Ovary (tissue), 9 donors: ENCODE data around the gene GARNL3. TPM values are rescaled to one million over a fixed set of nuclear protein-coding genes. Genes with fewer than 3 reads are reported as not detected.
A peak's percentile ranks its signal among the peaks of the same experiment; 100 is the strongest.

Source experiments
- DNase-seq, 5 donors: peaks; one replicate each; pipeline ENCODE4 v3.0.0-alpha.2; 2019 to 2020
- H3K27ac ChIP-seq, 2 donors: fragments of 200-600 bp; one replicate each; pipeline versions ENCODE4 v1.5.1 to v1.8.0; 2019 to 2022
- H3K27me3 ChIP-seq: fragments of 200-600 bp; one replicate; pipeline ENCODE4 v1.8.0; 2022
- H3K36me3 ChIP-seq: fragments of 200-600 bp; sonication (generic); one replicate; pipeline ENCODE4 v1.5.1; 2019
- H3K4me1 ChIP-seq: one replicate; pipeline ENCODE4 v1.8.1; 2013; ENCODE audit warnings: mild to moderate bottlenecking, moderate library complexity; ENCODE audit not compliant: insufficient read depth
- H3K4me3 ChIP-seq: fragments of 200-600 bp; sonication (generic); one replicate; pipeline ENCODE4 v1.5.1; 2017
- H3K9me3 ChIP-seq, 2 donors: fragments of 200-600 bp in 1 of 2; sonication (generic) in 1 of 2; one replicate each; pipeline versions ENCODE4 v1.5.1 to v1.8.1; 2013 to 2019; ENCODE audit warnings: mild to moderate bottlenecking in 1 of 2, moderate library complexity in 1 of 2
- EP300 ChIP-seq: sonication (generic); formaldehyde crosslinking; IDR thresholded peaks from one replicate; pipeline ENCODE4 v1.6.1; 2017; ENCODE audit warnings: antibody characterized with exemption
- POLR2A ChIP-seq: fragments of 450-650 bp; IDR thresholded peaks from one replicate; pipeline ENCODE4 v1.6.1; 2017; ENCODE audit warnings: antibody characterized with exemption, mild to moderate bottlenecking, moderate library complexity
- WGBS, 3 donors: extraction: QIAGEN DNeasy Blood & Tissue Kit in 1 of 3; methylation state at CpG; one replicate each; pipeline versions ENCODE4 v1.1.5 to v1.1.7; 2013 to 2017; 5-methylcytosine and 5-hydroxymethylcytosine counted together
- intact Hi-C, 4 donors: fragments of 100-400 bp; cut with DNase I; formaldehyde crosslinking; loops; one replicate each; pipeline versions ENCODE4 v1.11.0 to v1.15.1; 2022 to 2023
- polyA plus RNA-seq, 2 donors: library from polyadenylated mRNA; stranded (reverse); fragments of 200-250 nt in 1 of 2; fragments of 350-450 nt in 1 of 2; fragmentation: Illumina TruSeq in 1 of 2; extraction: RNeasy Lipid Tissue Mini Kit (QIAGEN cat#74804) in 1 of 2; gene quantifications; one replicate each; pipeline ENCODE4 v1.2.3, GENCODE V29; 2013 to 2014
- total RNA-seq, 7 donors: library from RNA; depleted of rRNA in 2 of 7; stranded (reverse); fragments of >200 nt in 2 of 7; fragmentation: NEBNext Ultra II Directional in 3 of 7; extraction: Animal tissue kit (Norgen Biotek cat#: 25700) in 3 of 7; gene quantifications; one replicate each; pipeline versions ENCODE4 v1.1.0 to v1.2.4, GENCODE V29; 2016 to 2023
- TF ChIP-seq, protein P1 (sequence below), 3 donors: fragments of 450-650 bp in 2 of 3; fragments of 200-600 bp in 1 of 3; IDR thresholded peaks; one replicate each; pipeline versions ENCODE4 v1.5.1 to v1.8.0; 2016 to 2022; ENCODE audit warnings: antibody characterized with exemption in 3 of 3, mild to moderate bottlenecking in 1 of 3
- donor health status: DM: no; HTN: no; CAD: no; lungs with moderate emphysema.
- donor health status: DM: no; HTN: no; CAD: no.
- donor health status: Bipolar disorder and iron deficiency.
- donor health status: DM: yes; HTN: yes; CAD: no.
- donor health status: DM: no; HTN: no; CAD: no.
- donor health status: DM: yes; HTN: yes; CAD: no.

Gene GARNL3
- total and polyA plus RNA-seq, 9 donors = 8.9 to 30.7 (median 22.9) TPM

- peaks cover 5% of the 10 kb centered on the region for H3K4me1 ChIP-seq
- intact Hi-C loops = no loop called here
- no peaks in the 10 kb centered on the region for H3K9me3 ChIP-seq
- no peak for TF ChIP-seq POLR2A
- TF ChIP-seq, protein P1, sequence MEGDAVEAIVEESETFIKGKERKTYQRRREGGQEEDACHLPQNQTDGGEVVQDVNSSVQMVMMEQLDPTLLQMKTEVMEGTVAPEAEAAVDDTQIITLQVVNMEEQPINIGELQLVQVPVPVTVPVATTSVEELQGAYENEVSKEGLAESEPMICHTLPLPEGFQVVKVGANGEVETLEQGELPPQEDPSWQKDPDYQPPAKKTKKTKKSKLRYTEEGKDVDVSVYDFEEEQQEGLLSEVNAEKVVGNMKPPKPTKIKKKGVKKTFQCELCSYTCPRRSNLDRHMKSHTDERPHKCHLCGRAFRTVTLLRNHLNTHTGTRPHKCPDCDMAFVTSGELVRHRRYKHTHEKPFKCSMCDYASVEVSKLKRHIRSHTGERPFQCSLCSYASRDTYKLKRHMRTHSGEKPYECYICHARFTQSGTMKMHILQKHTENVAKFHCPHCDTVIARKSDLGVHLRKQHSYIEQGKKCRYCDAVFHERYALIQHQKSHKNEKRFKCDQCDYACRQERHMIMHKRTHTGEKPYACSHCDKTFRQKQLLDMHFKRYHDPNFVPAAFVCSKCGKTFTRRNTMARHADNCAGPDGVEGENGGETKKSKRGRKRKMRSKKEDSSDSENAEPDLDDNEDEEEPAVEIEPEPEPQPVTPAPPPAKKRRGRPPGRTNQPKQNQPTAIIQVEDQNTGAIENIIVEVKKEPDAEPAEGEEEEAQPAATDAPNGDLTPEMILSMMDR (IDR thresholded peaks at IDR 0.05) = no peak
- TF ChIP-seq EP300 = no peak
- 69 to 72% (median 69%) methylated on average over 15 of the region's 15 CpGs for WGBS, 3 donors
- H3K27ac ChIP-seq = no peak overlapping the region
- no peak for DNase-seq
- H3K4me3 ChIP-seq = no peak overlapping the region
- H3K27me3 ChIP-seq = no peaks in the 10 kb centered on the region
- H3K36me3 ChIP-seq = no peaks in the 10 kb centered on the region
Measured at GRCh38 chr9:127222388-127223095, 42.0 kb upstream of the GARNL3 start.

DNA sequence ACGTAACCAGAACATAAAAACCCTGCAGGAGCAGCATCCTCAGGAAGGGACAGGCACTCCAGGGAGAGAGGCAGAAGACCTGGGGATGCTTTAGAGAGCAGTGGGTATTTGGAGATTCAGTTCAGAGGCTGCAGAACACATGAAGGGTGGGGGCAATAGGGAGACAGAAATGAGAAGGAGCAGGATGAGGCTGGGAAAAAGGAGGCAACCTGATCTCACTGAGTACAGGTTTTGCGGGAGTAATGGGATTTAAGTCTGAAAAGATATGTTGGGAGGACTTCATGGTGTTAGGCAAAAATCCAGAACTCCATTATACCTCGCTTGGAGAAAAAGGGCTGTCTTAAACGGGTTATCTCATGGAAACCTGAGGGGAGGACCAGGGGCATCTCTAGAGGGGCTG lies 41.3 kb upstream of the GARNL3 start:
- no peak for DNase-seq
- H3K4me1 ChIP-seq = peaks cover 5% of the 10 kb centered on the region
- no peaks in the 10 kb centered on the region for H3K36me3 ChIP-seq
- H3K27ac ChIP-seq = no peak overlapping the region
- 17 to 29% (median 19%) methylated on average over 4 of the region's 4 CpGs for WGBS, 3 donors
- TF ChIP-seq POLR2A (no peak), EP300 (no peak)
- TF ChIP-seq, protein P1 (IDR thresholded peaks at IDR 0.05) = no peak
- H3K9me3 ChIP-seq = no peaks in the 10 kb centered on the region
- intact Hi-C loops = no loop called here
- H3K27me3 ChIP-seq = no peaks in the 10 kb centered on the region
- no peak overlapping the region for H3K4me3 ChIP-seq

- no peaks in the 10 kb centered on the region for H3K36me3 ChIP-seq
- DNase-seq = peak; percentile 30 to 63 (median 52)
- TF ChIP-seq POLR2A (no peak), EP300 (no peak)
- TF ChIP-seq, protein P1 (IDR thresholded peaks at IDR 0.05) = no peak
- H3K9me3 ChIP-seq = no peaks in the 10 kb centered on the region
- no peaks in the 10 kb centered on the region for H3K27me3 ChIP-seq
- WGBS, 3 donors = 17 to 26% (median 19%) methylated on average over 8 of the region's 8 CpGs
- peaks cover 5% of the 10 kb centered on the region for H3K4me1 ChIP-seq
- intact Hi-C loops = loop anchor here in 1 of 4 donors (2.0 kb wide), 1 partner anchor 173 kb away; the partner anchor contains the start of gene SLC2A8
- peak overlapping the region; percentile 51 to 82 for H3K27ac ChIP-seq
- H3K4me3 ChIP-seq = peak overlapping the region; percentile 48
Measured at GRCh38 chr9:127223810-127224177, 40.8 kb upstream of the GARNL3 start.

DNA sequence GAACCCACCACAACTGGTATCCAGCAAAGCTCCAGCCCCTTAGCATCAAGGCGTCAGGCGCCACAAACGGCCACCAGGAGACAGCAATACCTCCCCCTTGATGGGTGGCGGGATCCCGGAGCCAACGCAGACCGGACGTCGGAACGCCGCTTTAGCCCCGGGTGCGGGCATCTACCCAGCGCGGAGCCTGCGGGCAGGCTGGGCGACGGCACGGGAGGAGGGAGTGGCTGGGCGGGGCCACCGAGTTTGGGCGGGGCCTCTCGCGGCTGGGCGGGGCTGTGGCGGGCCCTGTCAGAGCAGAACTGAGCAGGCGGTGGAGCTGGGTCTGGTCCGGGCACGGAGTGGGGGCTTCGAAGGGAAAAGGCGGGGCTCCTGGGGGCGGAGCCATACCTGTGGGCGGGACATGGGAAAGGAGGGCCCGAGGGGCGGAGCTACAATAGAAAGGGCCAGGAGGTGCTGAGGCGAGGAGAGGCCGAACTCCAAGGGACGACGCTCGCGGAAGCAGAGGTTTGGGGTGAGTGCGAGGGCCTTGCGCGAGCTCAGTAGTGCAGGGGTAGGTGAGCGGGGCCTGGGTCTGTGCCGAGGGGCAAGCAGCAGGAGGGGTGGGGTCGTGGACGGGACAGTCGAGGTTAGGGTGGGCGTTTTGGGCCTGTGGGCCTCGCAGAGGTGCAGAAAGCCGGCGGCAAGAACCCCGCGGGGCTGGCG lies 40.2 kb upstream of the GARNL3 start:
- intact Hi-C loops = loop anchor here in 1 of 4 donors (2.0 kb wide), 1 partner anchor 172 kb away; the partner anchor contains the start of gene SLC2A8

More for the DNA sequence above, 40.2 kb upstream of the GARNL3 start:
- TF ChIP-seq, protein P1 (IDR thresholded peaks at IDR 0.05) = no peak
- TF ChIP-seq EP300 = no peak
- peak; percentile 30 for TF ChIP-seq POLR2A
- H3K4me3 ChIP-seq = peak overlapping the region; percentile 48
- 1% methylated on average over 39 to 56 of the region's 56 CpGs for WGBS, 3 donors
- H3K27me3 ChIP-seq = no peaks in the 10 kb centered on the region
- H3K36me3 ChIP-seq = no peaks in the 10 kb centered on the region
- H3K4me1 ChIP-seq = peaks cover 5% of the 10 kb centered on the region
- H3K27ac ChIP-seq = peak overlapping the region; percentile 51 to 82
- H3K9me3 ChIP-seq = no peaks in the 10 kb centered on the region
- peak; percentile 97 to 99 (median 97) for DNase-seq
